ENCODE measurements around the gene ESR2. TPM values are rescaled to one million over a fixed set of nuclear protein-coding genes. Genes with fewer than 3 reads are reported as not detected.

ESR2 gene
- polyA plus RNA-seq, 1 of the 3 experiments (the other 2 are of a cell fraction): 0.03 TPM

DNA sequence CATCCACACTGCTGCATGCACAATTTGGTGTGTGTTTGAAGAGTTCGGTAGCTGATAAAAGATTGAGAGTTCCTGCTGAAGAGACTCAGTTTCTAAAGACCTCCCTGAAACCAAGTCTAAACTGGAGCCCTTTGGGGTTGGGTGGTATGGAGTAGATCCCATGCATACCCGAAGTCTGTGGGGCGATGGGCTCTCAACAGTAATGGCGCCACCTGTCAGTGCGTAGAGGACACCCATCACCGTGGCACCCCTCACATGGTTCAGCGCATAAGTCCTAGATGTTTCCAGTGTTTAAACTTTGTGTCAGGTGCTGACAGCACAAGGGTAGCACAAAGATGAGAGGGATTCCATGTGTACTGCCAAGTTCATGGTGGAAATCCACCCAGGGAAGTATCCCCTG lies 85.9 kb downstream of the ESR2 start:
- H3F3A ChIP-seq (replicated peaks; ENCODE audit: insufficient read depth): no peaks in the 10 kb centered on the region
- no peak overlapping the region for H3K27ac ChIP-seq (ENCODE audit: low read depth in 2 of 2, low read length in 1 of 2)
- no peaks in the 10 kb centered on the region for H3K9me2 ChIP-seq
- H3K79me2 ChIP-seq (ENCODE audit: insufficient read depth): no peaks in the 10 kb centered on the region
- no peak overlapping the region for H3K9ac ChIP-seq
- H3K4me2 ChIP-seq: no peak overlapping the region
- H2AFZ ChIP-seq (ENCODE audit: low read depth): no peak overlapping the region
- 0 out of 4 replicates have a peak, but pooled peaks cover 0 to 5% of the 10 kb centered on the region in 2 experiments for H3K4me1 ChIP-seq (ENCODE audit: control insufficient read depth in 1 of 2, insufficient read depth in 2 of 2, low read depth in 1 of 2, low read length in 1 of 2)
- ChIA-PET CTCF (interaction anchor here (2.3 kb wide), 1 partner anchor 96 kb away, joined by 8 read pairs; no protein-coding TSS in a partner anchor), POLR2A (no interaction called here)
- no peaks in the 10 kb centered on the region for H3K9me3 ChIP-seq
- 97% methylated on average over 7 of the region's 7 CpGs for WGBS (ENCODE audit: low lambda C conversion rate)
- no peak for DNase-seq
- no peaks in the 10 kb centered on the region for H4K20me1 ChIP-seq (ENCODE audit: insufficient read depth)
- H3K4me3 ChIP-seq (ENCODE audit: low read depth in 2 of 2, low read length in 1 of 2): no peak overlapping the region
- no peak for TF ChIP-seq SIN3A (IDR thresholded peaks at IDR 0.05; ENCODE audit: borderline replicate concordance, low read depth, low read length)
- TF ChIP-seq, protein P1, sequence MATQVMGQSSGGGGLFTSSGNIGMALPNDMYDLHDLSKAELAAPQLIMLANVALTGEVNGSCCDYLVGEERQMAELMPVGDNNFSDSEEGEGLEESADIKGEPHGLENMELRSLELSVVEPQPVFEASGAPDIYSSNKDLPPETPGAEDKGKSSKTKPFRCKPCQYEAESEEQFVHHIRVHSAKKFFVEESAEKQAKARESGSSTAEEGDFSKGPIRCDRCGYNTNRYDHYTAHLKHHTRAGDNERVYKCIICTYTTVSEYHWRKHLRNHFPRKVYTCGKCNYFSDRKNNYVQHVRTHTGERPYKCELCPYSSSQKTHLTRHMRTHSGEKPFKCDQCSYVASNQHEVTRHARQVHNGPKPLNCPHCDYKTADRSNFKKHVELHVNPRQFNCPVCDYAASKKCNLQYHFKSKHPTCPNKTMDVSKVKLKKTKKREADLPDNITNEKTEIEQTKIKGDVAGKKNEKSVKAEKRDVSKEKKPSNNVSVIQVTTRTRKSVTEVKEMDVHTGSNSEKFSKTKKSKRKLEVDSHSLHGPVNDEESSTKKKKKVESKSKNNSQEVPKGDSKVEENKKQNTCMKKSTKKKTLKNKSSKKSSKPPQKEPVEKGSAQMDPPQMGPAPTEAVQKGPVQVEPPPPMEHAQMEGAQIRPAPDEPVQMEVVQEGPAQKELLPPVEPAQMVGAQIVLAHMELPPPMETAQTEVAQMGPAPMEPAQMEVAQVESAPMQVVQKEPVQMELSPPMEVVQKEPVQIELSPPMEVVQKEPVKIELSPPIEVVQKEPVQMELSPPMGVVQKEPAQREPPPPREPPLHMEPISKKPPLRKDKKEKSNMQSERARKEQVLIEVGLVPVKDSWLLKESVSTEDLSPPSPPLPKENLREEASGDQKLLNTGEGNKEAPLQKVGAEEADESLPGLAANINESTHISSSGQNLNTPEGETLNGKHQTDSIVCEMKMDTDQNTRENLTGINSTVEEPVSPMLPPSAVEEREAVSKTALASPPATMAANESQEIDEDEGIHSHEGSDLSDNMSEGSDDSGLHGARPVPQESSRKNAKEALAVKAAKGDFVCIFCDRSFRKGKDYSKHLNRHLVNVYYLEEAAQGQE (IDR thresholded peaks at IDR 0.05; ENCODE audit: low read depth, low read length): no peak
- TF ChIP-seq MEF2A (IDR thresholded peaks at IDR 0.05; ENCODE audit: borderline replicate concordance, low read depth): no peak
- TF ChIP-seq JUND (IDR thresholded peaks at IDR 0.05): no peak
- no peak for TF ChIP-seq EZH2phosphoT487 (IDR thresholded peaks at IDR 0.05; ENCODE audit: borderline replicate concordance, low read depth)
- no peak for TF ChIP-seq RCOR1 (IDR thresholded peaks at IDR 0.05; ENCODE audit: low read length)
- no peak for TF ChIP-seq RAD21 (IDR thresholded peaks at IDR 0.05; ENCODE audit: low read length)
- TF ChIP-seq FOXJ3 (CRISPR knock-in tag; IDR thresholded peaks at IDR 0.05): no peak
- no peak for TF ChIP-seq CHD2 (IDR thresholded peaks at IDR 0.05; ENCODE audit: low read length, partially characterized antibody)
- TF ChIP-seq, protein P2, sequence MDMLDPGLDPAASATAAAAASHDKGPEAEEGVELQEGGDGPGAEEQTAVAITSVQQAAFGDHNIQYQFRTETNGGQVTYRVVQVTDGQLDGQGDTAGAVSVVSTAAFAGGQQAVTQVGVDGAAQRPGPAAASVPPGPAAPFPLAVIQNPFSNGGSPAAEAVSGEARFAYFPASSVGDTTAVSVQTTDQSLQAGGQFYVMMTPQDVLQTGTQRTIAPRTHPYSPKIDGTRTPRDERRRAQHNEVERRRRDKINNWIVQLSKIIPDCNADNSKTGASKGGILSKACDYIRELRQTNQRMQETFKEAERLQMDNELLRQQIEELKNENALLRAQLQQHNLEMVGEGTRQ (IDR thresholded peaks at IDR 0.05; ENCODE audit: borderline replicate concordance, low read depth, low read length): no peak
- TF ChIP-seq MXI1 (IDR thresholded peaks at IDR 0.05; ENCODE audit: low read depth, low read length): no peak
- no peak for TF ChIP-seq TAF1 (IDR thresholded peaks at IDR 0.05; ENCODE audit: borderline replicate concordance, low read depth, low read length)
- TF ChIP-seq TCF12 (IDR thresholded peaks at IDR 0.05): no peak
- TF ChIP-seq SMC3 (IDR thresholded peaks at IDR 0.05; ENCODE audit: low read depth, low read length): no peak
- TF ChIP-seq FOSL2 (IDR thresholded peaks at IDR 0.05; ENCODE audit: borderline replicate concordance, low read depth): no peak
- TF ChIP-seq, protein P3, sequence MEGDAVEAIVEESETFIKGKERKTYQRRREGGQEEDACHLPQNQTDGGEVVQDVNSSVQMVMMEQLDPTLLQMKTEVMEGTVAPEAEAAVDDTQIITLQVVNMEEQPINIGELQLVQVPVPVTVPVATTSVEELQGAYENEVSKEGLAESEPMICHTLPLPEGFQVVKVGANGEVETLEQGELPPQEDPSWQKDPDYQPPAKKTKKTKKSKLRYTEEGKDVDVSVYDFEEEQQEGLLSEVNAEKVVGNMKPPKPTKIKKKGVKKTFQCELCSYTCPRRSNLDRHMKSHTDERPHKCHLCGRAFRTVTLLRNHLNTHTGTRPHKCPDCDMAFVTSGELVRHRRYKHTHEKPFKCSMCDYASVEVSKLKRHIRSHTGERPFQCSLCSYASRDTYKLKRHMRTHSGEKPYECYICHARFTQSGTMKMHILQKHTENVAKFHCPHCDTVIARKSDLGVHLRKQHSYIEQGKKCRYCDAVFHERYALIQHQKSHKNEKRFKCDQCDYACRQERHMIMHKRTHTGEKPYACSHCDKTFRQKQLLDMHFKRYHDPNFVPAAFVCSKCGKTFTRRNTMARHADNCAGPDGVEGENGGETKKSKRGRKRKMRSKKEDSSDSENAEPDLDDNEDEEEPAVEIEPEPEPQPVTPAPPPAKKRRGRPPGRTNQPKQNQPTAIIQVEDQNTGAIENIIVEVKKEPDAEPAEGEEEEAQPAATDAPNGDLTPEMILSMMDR (IDR thresholded peaks at IDR 0.05): no peak
- TF ChIP-seq ELF1 (IDR thresholded peaks at IDR 0.05): no peak
- TF ChIP-seq NRF1 (IDR thresholded peaks at IDR 0.05; ENCODE audit: low read depth, low read length): no peak
- no peaks in the 10 kb centered on the region for H3K27me3 ChIP-seq (ENCODE audit: insufficient read depth)
- H3K36me3 ChIP-seq (replicated peaks in 1 of 2; ENCODE audit: control insufficient read depth in 1 of 2, insufficient read depth in 2 of 2, low read length in 1 of 2): peaks cover 0 to 7% of the 10 kb centered on the region in 2 experiments

Measured in SK-N-SH (cell line).